K562 (cell line): ENCODE data around the gene TRPV5. TPM values are rescaled to one million over a fixed set of nuclear protein-coding genes. Genes with fewer than 3 reads are reported as not detected.
A peak's percentile ranks its signal among the peaks of the same experiment; 100 is the strongest.

ENCODE experiments used
- ATAC-seq: fragments of 200-7000 bp; cut with Tn5 transposase; 3 replicates; pipeline ENCODE4 v1.9.1; 2020; ENCODE audit warnings: moderate library complexity
- BruUV-seq: library from RNA; stranded (reverse); fragments of 400-500 nt; replicated peaks from 2 replicates; lab custom pipeline; 2021; lab: Mats Ljungman, UMichigan
- CTCF ChIA-PET: fragments of 300-600 bp; formaldehyde crosslinking; extraction: SDS; loops from one replicate; lab custom pipeline; 2021; ENCODE audit warnings: low intra/inter-chr PET ratio; lab: Yijun Ruan, JAX
- POLR2A ChIA-PET: fragments of 300-600, 350-650 bp; sonication (Branson Sonifier 250); formaldehyde crosslinking; extraction: SDS; loops from one replicate; lab custom pipeline; 2021; ENCODE audit warnings: antibody characterized with exemption, inconsistent platforms; lab: Yijun Ruan, JAX
- DNase-seq, 4 experiments: peaks; one replicate each; pipeline versions ENCODE4 v3.0.0 to v3.0.0-alpha.2; 2011 to 2018; ENCODE audit warnings: low spot score in 3 of 4, mixed read lengths in 3 of 4; ENCODE audit errors: extremely low read depth in 1 of 4
- FAIRE-seq: peaks from 2 replicates; lab custom pipeline; 2011; peaks lifted over from hg19 to GRCh38; lab: Jason Lieb, UNC
- H2AFZ ChIP-seq: 2 replicates; pipeline ENCODE4 v1.6.0; 2011; ENCODE audit warnings: low read depth, low read length, control low read depth, inconsistent platforms
- H3K27ac ChIP-seq: fragments of 200-600 bp; 3 replicates; pipeline ENCODE4 v1.8.0; 2011; ENCODE audit warnings: low read depth, mild to moderate bottlenecking, control low read depth, inconsistent platforms, low read length, moderate library complexity, mixed read lengths; ENCODE audit errors: extremely low read depth
- H3K27me3 ChIP-seq, 2 experiments: fragments of 300-600 bp in 1 of 2; 2 replicates in 1 of 2; 3 replicates in 1 of 2; pipeline versions ENCODE4 v1.6.0 to v1.8.0; 2011; ENCODE audit warnings: inconsistent platforms in 2 of 2, low read length in 2 of 2, mild to moderate bottlenecking in 1 of 2, mixed read lengths in 1 of 2, moderate library complexity in 1 of 2; ENCODE audit not compliant: control insufficient read depth in 2 of 2, insufficient read depth in 2 of 2
- H3K36me3 ChIP-seq: fragments of 300-600 bp; 3 replicates; pipeline ENCODE4 v1.8.0; 2011; ENCODE audit warnings: mild to moderate bottlenecking, low read length, inconsistent platforms; ENCODE audit not compliant: control insufficient read depth, insufficient read depth
- H3K4me1 ChIP-seq, 2 experiments: fragments of 200-600 bp in 1 of 2; replicated peaks in 1 of 2; 2 replicates in 1 of 2; 3 replicates in 1 of 2; pipeline versions ENCODE4 v1.5.1 to v1.8.0; 2011; ENCODE audit warnings: inconsistent platforms in 2 of 2, low read length in 2 of 2, mild to moderate bottlenecking in 1 of 2, mixed read lengths in 1 of 2, moderate library complexity in 1 of 2; ENCODE audit not compliant: control insufficient read depth in 2 of 2, insufficient read depth in 2 of 2
- H3K4me2 ChIP-seq: 2 replicates; pipeline ENCODE4 v1.6.1; 2011; ENCODE audit warnings: low read length, control low read depth, inconsistent platforms, mixed read lengths; ENCODE audit not compliant: insufficient read depth
- H3K4me3 ChIP-seq: fragments of 200-600 bp; sonication (generic), shearing (Covaris generic); 2 replicates; pipeline ENCODE4 v1.5.1; 2016; ENCODE audit warnings: control low read depth, inconsistent platforms
- H3K79me2 ChIP-seq: fragments of 200-600 bp; 3 replicates; pipeline ENCODE4 v1.8.0; 2011; ENCODE audit warnings: low read length, inconsistent platforms; ENCODE audit not compliant: control insufficient read depth, insufficient read depth
- H3K9ac ChIP-seq, 2 experiments: 2 replicates each; pipeline versions ENCODE4 v1.6.0 to v1.6.1; 2011; ENCODE audit warnings: low read depth in 2 of 2, low read length in 2 of 2, control low read depth in 1 of 2, inconsistent platforms in 1 of 2, mild to moderate bottlenecking in 1 of 2, mixed read lengths in 1 of 2; ENCODE audit not compliant: insufficient read depth in 1 of 2
- H3K9me1 ChIP-seq: one replicate; pipeline ENCODE4 v1.6.0; 2011; ENCODE audit warnings: inconsistent platforms, mild to moderate bottlenecking, low read length, moderate library complexity; ENCODE audit not compliant: control insufficient read depth, insufficient read depth
- H3K9me3 ChIP-seq: replicated peaks from 2 replicates; pipeline ENCODE4 v1.5.1; 2011; ENCODE audit warnings: low read depth, low read length, inconsistent platforms; ENCODE audit not compliant: control insufficient read depth, insufficient read depth
- H4K20me1 ChIP-seq: replicated peaks from 2 replicates; pipeline ENCODE4 v1.6.1; 2011; ENCODE audit warnings: low read length, inconsistent platforms, mixed read lengths; ENCODE audit not compliant: control insufficient read depth, insufficient read depth
- ATF1 ChIP-seq, 2 experiments: fragments of 450-650 bp in 1 of 2; IDR thresholded peaks; 2 replicates each; pipeline ENCODE4 v1.6.1; 2016; ENCODE audit warnings: missing compliant biosample characterization in 1 of 2, missing genetic modification characterization in 1 of 2
- CBX3 ChIP-seq, 2 experiments: IDR thresholded peaks; 1 replicate in 1 of 2; 2 replicates in 1 of 2; pipeline ENCODE4 v1.6.1; 2012; ENCODE audit warnings: inconsistent platforms in 2 of 2, low read length in 2 of 2, borderline replicate concordance in 1 of 2, control low read depth in 1 of 2
- GTF2A2 ChIP-seq: IDR thresholded peaks from 2 replicates; pipeline ENCODE4 v1.6.1; 2016; ENCODE audit warnings: mild to moderate bottlenecking, missing genetic modification characterization, missing compliant biosample characterization
- NR4A1 ChIP-seq, 2 experiments: fragments of 250-450 bp in 1 of 2; fragments of 450-650 bp in 1 of 2; sonication (Bioruptor Pico) in 1 of 2; IDR thresholded peaks; 2 replicates each; pipeline versions ENCODE4 v1.4.0 to v1.6.1; 2016 to 2020; ENCODE audit warnings: mild to moderate bottlenecking in 2 of 2, missing compliant biosample characterization in 1 of 2, missing genetic modification characterization in 1 of 2, moderate library complexity in 1 of 2
- SOX6 ChIP-seq: fragments of 450-650 bp; IDR thresholded peaks from 2 replicates; pipeline ENCODE4 v1.6.1; 2014; ENCODE audit warnings: mild to moderate bottlenecking
- XRCC3 ChIP-seq: fragments of 450-650 bp; IDR thresholded peaks from 2 replicates; pipeline ENCODE4 v1.6.1; 2017; ENCODE audit warnings: mild to moderate bottlenecking, moderate library complexity
- ZNF77 ChIP-seq: fragments of 250-450 bp; sonication (Bioruptor Pico); IDR thresholded peaks from 2 replicates; pipeline ENCODE4 v1.5.0; 2020
- WGBS: fragments of 100-300 bp; shearing (Covaris generic); methylation state at CpG from one replicate; pipeline ENCODE4 v1.1.6; 2016; ENCODE audit warnings: low coverage, mixed read lengths; ENCODE audit not compliant: insufficient coverage; ENCODE audit errors: missing lambda C conversion rate; 5-methylcytosine and 5-hydroxymethylcytosine counted together
- in situ Hi-C: fragments of 300-500 bp; cut with MboI; formaldehyde crosslinking; loops from 4 replicates; pipeline ENCODE4 v1.15.0; 2018; ENCODE audit warnings: inconsistent platforms, mixed read lengths
- intact Hi-C: fragments of 100-400 bp; cut with micrococcal nuclease; formaldehyde crosslinking; loops from 2 replicates; pipeline ENCODE4 v1.14.2; 2022
- polyA plus RNA-seq, 8 experiments: library from polyadenylated mRNA; depleted of rRNA in 4 of 8; stranded (reverse) in 5 of 8; unstranded in 3 of 8; fragments of >200 nt; fragmentation: Nextera tagmentation in 2 of 8; fragmentation: Illumina TruSeq in 1 of 8; extraction: Ambion mirVana in 2 of 8; extraction: Trizol in 1 of 8; gene quantifications; 2 replicates each; pipeline versions ENCODE4 v1.2.1 to v1.2.3, GENCODE V29; 2011 to 2014; ENCODE audit warnings: inconsistent platforms in 1 of 8, missing spikeins in 1 of 8
- total RNA-seq, 7 experiments: library from RNA; depleted of rRNA in 6 of 7; stranded (reverse); fragments of >200 nt in 6 of 7; fragmentation: Illumina TruSeq in 2 of 7; extraction: Trizol in 2 of 7; gene quantifications; 2 replicates each; pipeline versions ENCODE4 v1.2.1 to v1.2.3, GENCODE V29; 2011 to 2021; ENCODE audit warnings: low replicate concordance in 1 of 7
- TF ChIP-seq, protein P1 (sequence below), 2 experiments: fragments of 200-800 bp in 1 of 2; sonication (Bioruptor generic) in 1 of 2; sonication (generic) in 1 of 2; formaldehyde crosslinking in 1 of 2; IDR thresholded peaks in 1 of 2; conservative IDR thresholded peaks in 1 of 2; 2 replicates each; pipeline versions ENCODE4 v1.5.0 to v1.6.1; 2016 to 2020; ENCODE audit warnings: missing compliant biosample characterization in 1 of 2, missing genetic modification characterization in 1 of 2, missing genetic modification reagents in 1 of 2
- TF ChIP-seq, protein P2 (sequence below): sonication (generic); formaldehyde crosslinking; IDR thresholded peaks from 2 replicates; pipeline ENCODE4 v1.8.1; 2023; ENCODE audit warnings: missing genetic modification reagents, mild to moderate bottlenecking, borderline replicate concordance

Gene TRPV5
- total and polyA plus RNA-seq, 9 of the 15 experiments (the other 6 are each of a cell fraction or from before 2014, with no cell fraction given): not detected

DNA sequence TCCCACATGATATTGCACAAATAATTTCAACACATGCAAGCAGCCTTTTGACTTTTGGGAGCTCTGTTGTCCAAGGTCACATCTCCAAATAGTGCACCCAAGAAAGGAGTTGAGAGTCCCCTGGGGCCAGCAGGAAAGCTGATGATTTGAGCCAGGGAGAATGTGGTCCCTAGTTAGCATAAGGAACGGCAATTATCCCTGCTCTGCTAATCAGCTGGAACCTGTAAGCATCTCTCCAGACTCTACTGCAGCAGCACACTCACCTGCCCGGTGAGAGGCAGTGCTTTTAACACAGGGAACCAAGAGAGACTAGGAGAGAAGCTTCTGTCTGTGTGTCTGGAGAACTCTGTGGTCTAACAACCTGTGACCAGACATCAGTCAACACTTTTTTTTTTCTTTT, 17.0 kb downstream of the TRPV5 start:
- no peak for FAIRE-seq
- no peaks in the 10 kb centered on the region for H4K20me1 ChIP-seq
- DNase-seq: no peak
- no peak overlapping the region for H3K9ac ChIP-seq
- H3K4me2 ChIP-seq: no peak overlapping the region
- BruUV-seq: no TSS peak
- no peak; the same call in 2 of the 3 replicates for ATAC-seq
- H3K36me3 ChIP-seq: no peaks in the 10 kb centered on the region
- intact Hi-C loops: no loop called here
- H2AFZ ChIP-seq: no peak overlapping the region
- no peaks in the 10 kb centered on the region for H3K9me1 ChIP-seq
- peaks cover 10 to 46% of the 10 kb centered on the region in 2 experiments; a peak in 4 of 5 replicates for H3K27me3 ChIP-seq
- TF ChIP-seq SOX6: no peak
- TF ChIP-seq GTF2A2: no peak
- no peak for TF ChIP-seq NR4A1 (CRISPR knock-in tag; IDR thresholded peaks at IDR 0.05)
- TF ChIP-seq NR4A1 (tag; IDR thresholded peaks at IDR 0.05): no peak
- 0% methylated on average over 2 of the region's 2 CpGs for WGBS
- ChIA-PET CTCF (interaction anchor here (1.2 kb wide), 1 partner anchor 95 kb away, joined by 4 read pairs; no protein-coding TSS in a partner anchor), POLR2A (no interaction called here)
- H3K9me3 ChIP-seq: no peaks in the 10 kb centered on the region
- H3K27ac ChIP-seq: no peak overlapping the region
- H3K4me3 ChIP-seq: no peak overlapping the region
- H3K79me2 ChIP-seq: no peaks in the 10 kb centered on the region
- H3K4me1 ChIP-seq: no peaks in the 10 kb centered on the region
- in situ Hi-C loops: no loop called here

DNA sequence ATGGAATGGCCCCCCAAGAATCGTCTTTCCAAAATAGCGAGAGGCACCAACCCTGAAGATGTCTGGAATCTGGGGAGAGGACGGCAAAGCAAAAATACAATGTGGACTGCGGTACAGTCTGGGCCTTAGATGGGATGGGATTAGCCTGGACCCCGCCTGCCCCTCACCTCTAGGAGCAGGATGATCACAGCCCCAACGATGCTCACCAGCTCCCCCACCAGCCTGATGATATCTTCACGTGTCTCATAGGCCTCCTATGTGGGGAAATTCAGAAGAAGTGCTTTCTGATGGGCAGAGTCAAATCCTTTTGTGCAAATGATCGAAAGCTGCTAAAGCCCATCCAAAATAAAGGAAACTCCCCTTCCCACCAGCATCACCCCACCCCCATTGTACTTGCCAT, 18.2 kb downstream of the TRPV5 start:
- under 1% methylated on average over 8 of the region's 8 CpGs for WGBS
- ATAC-seq (peak; percentile 35; the same call in 1 of the 3 replicates), FAIRE-seq (no peak), DNase-seq (no peak)
- BruUV-seq: no TSS peak
- in situ Hi-C loops: no loop called here
- Histone ChIP-seq H3K4me3 (no peak overlapping the region), H4K20me1 (no peaks in the 10 kb centered on the region), H3K4me2 (no peak overlapping the region), H3K36me3 (no peaks in the 10 kb centered on the region), H3K27me3 (peaks cover 8 to 48% of the 10 kb centered on the region in 2 experiments; a peak in 4 of 5 replicates), H3K9me3 (no peaks in the 10 kb centered on the region), H3K9ac (no peak overlapping the region), H2AFZ (no peak overlapping the region), H3K27ac (no peak overlapping the region), H3K9me1 (no peaks in the 10 kb centered on the region), H3K4me1 (no peaks in the 10 kb centered on the region), H3K79me2 (no peaks in the 10 kb centered on the region)
- POLR2A ChIA-PET: interaction anchor here (0.8 kb wide), 1 partner anchor 13 kb away, joined by 3 read pairs; no protein-coding TSS in a partner anchor
- CTCF ChIA-PET: no interaction called here
- intact Hi-C loops: no loop called here
- TF ChIP-seq, protein P1, sequence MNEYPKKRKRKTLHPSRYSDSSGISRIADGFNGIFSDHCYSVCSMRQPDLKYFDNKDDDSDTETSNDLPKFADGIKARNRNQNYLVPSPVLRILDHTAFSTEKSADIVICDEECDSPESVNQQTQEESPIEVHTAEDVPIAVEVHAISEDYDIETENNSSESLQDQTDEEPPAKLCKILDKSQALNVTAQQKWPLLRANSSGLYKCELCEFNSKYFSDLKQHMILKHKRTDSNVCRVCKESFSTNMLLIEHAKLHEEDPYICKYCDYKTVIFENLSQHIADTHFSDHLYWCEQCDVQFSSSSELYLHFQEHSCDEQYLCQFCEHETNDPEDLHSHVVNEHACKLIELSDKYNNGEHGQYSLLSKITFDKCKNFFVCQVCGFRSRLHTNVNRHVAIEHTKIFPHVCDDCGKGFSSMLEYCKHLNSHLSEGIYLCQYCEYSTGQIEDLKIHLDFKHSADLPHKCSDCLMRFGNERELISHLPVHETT (CRISPR knock-in tag; conservative IDR thresholded peaks at IDR 0.05 in 1 of 2, IDR thresholded peaks at IDR 0.05 in 1 of 2): no peak
- TF ChIP-seq XRCC3: no peak
- TF ChIP-seq ATF1 (CRISPR knock-in tag; IDR thresholded peaks at IDR 0.05): no peak
- TF ChIP-seq ATF1 (tag; IDR thresholded peaks at IDR 0.05): no peak
- no peak for TF ChIP-seq ZNF77 (CRISPR knock-in tag)
- TF ChIP-seq, protein P2, sequence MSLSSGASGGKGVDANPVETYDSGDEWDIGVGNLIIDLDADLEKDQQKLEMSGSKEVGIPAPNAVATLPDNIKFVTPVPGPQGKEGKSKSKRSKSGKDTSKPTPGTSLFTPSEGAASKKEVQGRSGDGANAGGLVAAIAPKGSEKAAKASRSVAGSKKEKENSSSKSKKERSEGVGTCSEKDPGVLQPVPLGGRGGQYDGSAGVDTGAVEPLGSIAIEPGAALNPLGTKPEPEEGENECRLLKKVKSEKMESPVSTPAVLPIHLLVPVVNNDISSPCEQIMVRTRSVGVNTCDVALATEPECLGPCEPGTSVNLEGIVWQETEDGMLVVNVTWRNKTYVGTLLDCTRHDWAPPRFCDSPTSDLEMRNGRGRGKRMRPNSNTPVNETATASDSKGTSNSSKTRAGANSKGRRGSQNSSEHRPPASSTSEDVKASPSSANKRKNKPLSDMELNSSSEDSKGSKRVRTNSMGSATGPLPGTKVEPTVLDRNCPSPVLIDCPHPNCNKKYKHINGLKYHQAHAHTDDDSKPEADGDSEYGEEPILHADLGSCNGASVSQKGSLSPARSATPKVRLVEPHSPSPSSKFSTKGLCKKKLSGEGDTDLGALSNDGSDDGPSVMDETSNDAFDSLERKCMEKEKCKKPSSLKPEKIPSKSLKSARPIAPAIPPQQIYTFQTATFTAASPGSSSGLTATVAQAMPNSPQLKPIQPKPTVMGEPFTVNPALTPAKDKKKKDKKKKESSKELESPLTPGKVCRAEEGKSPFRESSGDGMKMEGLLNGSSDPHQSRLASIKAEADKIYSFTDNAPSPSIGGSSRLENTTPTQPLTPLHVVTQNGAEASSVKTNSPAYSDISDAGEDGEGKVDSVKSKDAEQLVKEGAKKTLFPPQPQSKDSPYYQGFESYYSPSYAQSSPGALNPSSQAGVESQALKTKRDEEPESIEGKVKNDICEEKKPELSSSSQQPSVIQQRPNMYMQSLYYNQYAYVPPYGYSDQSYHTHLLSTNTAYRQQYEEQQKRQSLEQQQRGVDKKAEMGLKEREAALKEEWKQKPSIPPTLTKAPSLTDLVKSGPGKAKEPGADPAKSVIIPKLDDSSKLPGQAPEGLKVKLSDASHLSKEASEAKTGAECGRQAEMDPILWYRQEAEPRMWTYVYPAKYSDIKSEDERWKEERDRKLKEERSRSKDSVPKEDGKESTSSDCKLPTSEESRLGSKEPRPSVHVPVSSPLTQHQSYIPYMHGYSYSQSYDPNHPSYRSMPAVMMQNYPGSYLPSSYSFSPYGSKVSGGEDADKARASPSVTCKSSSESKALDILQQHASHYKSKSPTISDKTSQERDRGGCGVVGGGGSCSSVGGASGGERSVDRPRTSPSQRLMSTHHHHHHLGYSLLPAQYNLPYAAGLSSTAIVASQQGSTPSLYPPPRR (CRISPR knock-in tag): no peak
- no peak for TF ChIP-seq CBX3 (IDR thresholded peaks at IDR 0.05; ENCODE audit: borderline replicate concordance in 1 of 2, low read length in 2 of 2)
